Right lobe of liver (tissue), 4 donors: ENCODE measurements around the gene WDR54.

ENCODE experiments used
- POLR2A ChIP-seq: fragments of 450-650 bp; IDR thresholded peaks from one replicate; pipeline ENCODE4 v1.6.1; 2017; ENCODE audit warnings: antibody characterized with exemption, mild to moderate bottlenecking
- TF ChIP-seq, protein P1 (sequence below), 4 donors: fragments of 200-600 bp in 3 of 4; fragments of 450-650 bp in 1 of 4; IDR thresholded peaks; one replicate each; pipeline versions ENCODE4 v1.5.1 to v1.8.0; 2016 to 2022; ENCODE audit warnings: antibody characterized with exemption in 4 of 4, mild to moderate bottlenecking in 2 of 4
- donor health status: DM: no; HTN: no; CAD: no.
- donor health status: DM: no; HTN: no; CAD: no.
- donor health status: DM: no; HTN: yes; CAD: no.

DNA sequence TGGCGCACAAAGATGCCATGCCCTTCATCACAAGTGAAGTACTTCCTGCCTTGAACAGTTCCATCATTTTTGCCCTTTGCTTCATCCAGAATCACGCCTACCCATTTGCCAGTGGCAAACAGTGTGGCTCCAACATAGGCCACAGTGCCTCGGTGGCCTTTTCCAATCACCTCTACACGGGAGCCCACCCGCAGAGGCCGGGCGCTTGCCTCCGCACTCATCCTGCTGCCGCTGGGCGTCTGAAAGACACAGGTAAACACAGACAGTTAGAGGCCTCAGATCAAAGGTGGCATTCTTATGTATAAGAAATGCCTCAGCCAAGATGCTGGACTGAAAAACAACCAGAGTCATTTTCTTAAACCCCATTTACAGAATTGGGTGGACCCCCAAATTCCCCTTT is 43.5 kb upstream of the WDR54 start:
- no peak for TF ChIP-seq POLR2A
- TF ChIP-seq, protein P1, sequence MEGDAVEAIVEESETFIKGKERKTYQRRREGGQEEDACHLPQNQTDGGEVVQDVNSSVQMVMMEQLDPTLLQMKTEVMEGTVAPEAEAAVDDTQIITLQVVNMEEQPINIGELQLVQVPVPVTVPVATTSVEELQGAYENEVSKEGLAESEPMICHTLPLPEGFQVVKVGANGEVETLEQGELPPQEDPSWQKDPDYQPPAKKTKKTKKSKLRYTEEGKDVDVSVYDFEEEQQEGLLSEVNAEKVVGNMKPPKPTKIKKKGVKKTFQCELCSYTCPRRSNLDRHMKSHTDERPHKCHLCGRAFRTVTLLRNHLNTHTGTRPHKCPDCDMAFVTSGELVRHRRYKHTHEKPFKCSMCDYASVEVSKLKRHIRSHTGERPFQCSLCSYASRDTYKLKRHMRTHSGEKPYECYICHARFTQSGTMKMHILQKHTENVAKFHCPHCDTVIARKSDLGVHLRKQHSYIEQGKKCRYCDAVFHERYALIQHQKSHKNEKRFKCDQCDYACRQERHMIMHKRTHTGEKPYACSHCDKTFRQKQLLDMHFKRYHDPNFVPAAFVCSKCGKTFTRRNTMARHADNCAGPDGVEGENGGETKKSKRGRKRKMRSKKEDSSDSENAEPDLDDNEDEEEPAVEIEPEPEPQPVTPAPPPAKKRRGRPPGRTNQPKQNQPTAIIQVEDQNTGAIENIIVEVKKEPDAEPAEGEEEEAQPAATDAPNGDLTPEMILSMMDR (IDR thresholded peaks at IDR 0.05), result no peak
